K562 (cell line): ENCODE results near the gene GNAL.

Experiments
- FOXM1 ChIP-seq, 2 experiments: fragments of 450-650 bp in 1 of 2; sonication (generic) in 1 of 2; formaldehyde crosslinking in 1 of 2; IDR thresholded peaks; 2 replicates each; pipeline versions ENCODE4 v1.6.1 to v1.9.0; 2017 to 2022; ENCODE audit warnings: low read depth in 2 of 2, mild to moderate bottlenecking in 2 of 2, missing genetic modification reagents in 1 of 2, moderate library complexity in 1 of 2
- MCM2 ChIP-seq: fragments of 450-650 bp; IDR thresholded peaks from 2 replicates; pipeline ENCODE4 v1.6.1; 2017; ENCODE audit warnings: low read depth, mild to moderate bottlenecking
- NRF1 ChIP-seq, 2 experiments: fragments of 450-650 bp; IDR thresholded peaks in 1 of 2; conservative IDR thresholded peaks in 1 of 2; 2 replicates each; pipeline ENCODE4 v1.6.1; 2014; ENCODE audit warnings: mild to moderate bottlenecking in 2 of 2
- POLR2AphosphoS5 ChIP-seq: IDR thresholded peaks from 2 replicates; pipeline ENCODE4 v1.6.1; 2011; ENCODE audit warnings: mild to moderate bottlenecking, low read depth, low read length, moderate library complexity; ENCODE audit not compliant: control insufficient read depth, insufficient read depth
- SIN3B ChIP-seq: fragments of 450-650 bp; IDR thresholded peaks from 2 replicates; pipeline ENCODE4 v1.6.1; 2017; ENCODE audit warnings: low read depth, mild to moderate bottlenecking, moderate library complexity
- ZNF212 ChIP-seq: fragments of 450-650 bp; formaldehyde crosslinking; IDR thresholded peaks from 2 replicates; pipeline ENCODE4 v1.4.0; 2020; ENCODE audit warnings: mild to moderate bottlenecking
- ZNF431 ChIP-seq: sonication (generic); formaldehyde crosslinking; IDR thresholded peaks from 2 replicates; pipeline ENCODE4 v1.8.0; 2022; ENCODE audit warnings: mild to moderate bottlenecking, missing genetic modification reagents
- TF ChIP-seq, protein P1 (sequence below), 3 experiments: IDR thresholded peaks in 2 of 3; conservative IDR thresholded peaks in 1 of 3; 2 replicates each; pipeline ENCODE4 v1.5.1; 2011 to 2012; ENCODE audit warnings: low read length in 3 of 3, mild to moderate bottlenecking in 3 of 3, control low read depth in 2 of 3, improper control_type of control experiment in 1 of 3, inconsistent platforms in 1 of 3, low read depth in 1 of 3, mixed read lengths in 1 of 3, moderate library complexity in 1 of 3; ENCODE audit not compliant: insufficient read depth in 2 of 3
- TF ChIP-seq, protein P2 (sequence below), 2 experiments: fragments of 450-650 bp in 1 of 2; sonication (generic) in 1 of 2; formaldehyde crosslinking in 1 of 2; IDR thresholded peaks; 2 replicates each; pipeline versions ENCODE4 v1.7.1 to v1.9.0; 2016 to 2022; ENCODE audit warnings: inconsistent platforms in 1 of 2, mild to moderate bottlenecking in 1 of 2, missing genetic modification reagents in 1 of 2

DNA sequence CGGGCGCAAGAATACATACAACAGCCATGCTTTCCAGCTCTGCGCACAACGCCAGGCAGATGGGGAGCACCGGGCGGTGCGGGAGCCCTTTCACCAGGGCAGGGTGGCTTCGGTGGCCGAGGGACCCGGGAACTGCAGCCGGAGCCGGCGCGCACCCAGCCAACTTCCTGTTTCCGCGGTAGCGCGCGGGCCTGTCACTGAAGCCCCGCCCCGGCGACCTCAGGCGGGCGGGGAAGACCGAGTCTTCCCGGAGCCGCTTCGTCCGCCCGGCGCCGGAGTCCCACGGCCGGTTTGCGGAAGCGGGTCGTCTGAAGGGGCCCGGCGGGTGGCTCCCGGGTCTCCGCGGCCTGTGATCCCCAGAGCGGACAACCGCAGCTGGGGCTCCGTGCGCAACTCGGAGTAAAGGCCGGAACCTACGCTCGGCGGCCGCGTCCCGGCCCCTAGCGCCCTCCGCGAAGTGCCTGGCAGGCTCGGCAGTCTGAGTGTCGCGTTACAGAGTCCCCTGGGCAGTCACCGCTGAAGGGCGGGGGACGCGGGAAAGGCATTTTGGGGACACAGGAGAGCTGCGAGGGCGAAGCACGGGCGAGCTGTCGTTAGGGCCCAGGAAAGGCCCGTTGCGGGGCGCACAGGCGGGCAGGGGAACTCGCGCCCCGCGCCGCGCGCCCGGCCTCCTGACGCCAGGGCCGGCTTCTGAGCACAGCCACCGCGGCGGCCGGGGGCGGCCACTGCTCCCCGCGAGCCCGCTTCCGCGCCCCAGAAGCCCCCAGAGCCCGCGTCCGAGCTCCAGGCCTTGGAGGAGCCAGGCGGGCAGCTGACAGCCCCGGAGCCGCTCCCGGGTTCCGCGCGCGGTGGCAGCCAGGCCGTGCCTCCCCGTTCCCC lies 219.4 kb downstream of the GNAL start, which contains the start of gene MPPE1:
- TF ChIP-seq, protein P1, sequence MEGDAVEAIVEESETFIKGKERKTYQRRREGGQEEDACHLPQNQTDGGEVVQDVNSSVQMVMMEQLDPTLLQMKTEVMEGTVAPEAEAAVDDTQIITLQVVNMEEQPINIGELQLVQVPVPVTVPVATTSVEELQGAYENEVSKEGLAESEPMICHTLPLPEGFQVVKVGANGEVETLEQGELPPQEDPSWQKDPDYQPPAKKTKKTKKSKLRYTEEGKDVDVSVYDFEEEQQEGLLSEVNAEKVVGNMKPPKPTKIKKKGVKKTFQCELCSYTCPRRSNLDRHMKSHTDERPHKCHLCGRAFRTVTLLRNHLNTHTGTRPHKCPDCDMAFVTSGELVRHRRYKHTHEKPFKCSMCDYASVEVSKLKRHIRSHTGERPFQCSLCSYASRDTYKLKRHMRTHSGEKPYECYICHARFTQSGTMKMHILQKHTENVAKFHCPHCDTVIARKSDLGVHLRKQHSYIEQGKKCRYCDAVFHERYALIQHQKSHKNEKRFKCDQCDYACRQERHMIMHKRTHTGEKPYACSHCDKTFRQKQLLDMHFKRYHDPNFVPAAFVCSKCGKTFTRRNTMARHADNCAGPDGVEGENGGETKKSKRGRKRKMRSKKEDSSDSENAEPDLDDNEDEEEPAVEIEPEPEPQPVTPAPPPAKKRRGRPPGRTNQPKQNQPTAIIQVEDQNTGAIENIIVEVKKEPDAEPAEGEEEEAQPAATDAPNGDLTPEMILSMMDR (IDR thresholded peaks at IDR 0.05 in 2 of 3, conservative IDR thresholded peaks at IDR 0.05 in 1 of 3; ENCODE audit: insufficient read depth in 2 of 3, low read depth in 1 of 3, low read length in 3 of 3), result no peak
- TF ChIP-seq, protein P2, sequence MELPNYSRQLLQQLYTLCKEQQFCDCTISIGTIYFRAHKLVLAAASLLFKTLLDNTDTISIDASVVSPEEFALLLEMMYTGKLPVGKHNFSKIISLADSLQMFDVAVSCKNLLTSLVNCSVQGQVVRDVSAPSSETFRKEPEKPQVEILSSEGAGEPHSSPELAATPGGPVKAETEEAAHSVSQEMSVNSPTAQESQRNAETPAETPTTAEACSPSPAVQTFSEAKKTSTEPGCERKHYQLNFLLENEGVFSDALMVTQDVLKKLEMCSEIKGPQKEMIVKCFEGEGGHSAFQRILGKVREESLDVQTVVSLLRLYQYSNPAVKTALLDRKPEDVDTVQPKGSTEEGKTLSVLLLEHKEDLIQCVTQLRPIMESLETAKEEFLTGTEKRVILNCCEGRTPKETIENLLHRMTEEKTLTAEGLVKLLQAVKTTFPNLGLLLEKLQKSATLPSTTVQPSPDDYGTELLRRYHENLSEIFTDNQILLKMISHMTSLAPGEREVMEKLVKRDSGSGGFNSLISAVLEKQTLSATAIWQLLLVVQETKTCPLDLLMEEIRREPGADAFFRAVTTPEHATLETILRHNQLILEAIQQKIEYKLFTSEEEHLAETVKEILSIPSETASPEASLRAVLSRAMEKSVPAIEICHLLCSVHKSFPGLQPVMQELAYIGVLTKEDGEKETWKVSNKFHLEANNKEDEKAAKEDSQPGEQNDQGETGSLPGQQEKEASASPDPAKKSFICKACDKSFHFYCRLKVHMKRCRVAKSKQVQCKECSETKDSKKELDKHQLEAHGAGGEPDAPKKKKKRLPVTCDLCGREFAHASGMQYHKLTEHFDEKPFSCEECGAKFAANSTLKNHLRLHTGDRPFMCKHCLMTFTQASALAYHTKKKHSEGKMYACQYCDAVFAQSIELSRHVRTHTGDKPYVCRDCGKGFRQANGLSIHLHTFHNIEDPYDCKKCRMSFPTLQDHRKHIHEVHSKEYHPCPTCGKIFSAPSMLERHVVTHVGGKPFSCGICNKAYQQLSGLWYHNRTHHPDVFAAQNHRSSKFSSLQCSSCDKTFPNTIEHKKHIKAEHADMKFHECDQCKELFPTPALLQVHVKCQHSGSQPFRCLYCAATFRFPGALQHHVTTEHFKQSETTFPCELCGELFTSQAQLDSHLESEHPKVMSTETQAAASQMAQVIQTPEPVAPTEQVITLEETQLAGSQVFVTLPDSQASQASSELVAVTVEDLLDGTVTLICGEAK (IDR thresholded peaks at IDR 0.05), result peak; percentile 82
- TF ChIP-seq, protein P2 (CRISPR knock-in tag; IDR thresholded peaks at IDR 0.05), result no peak
- TF ChIP-seq ZNF212 (no peak), ZNF431 (CRISPR knock-in tag) (no peak), NRF1 (conservative IDR thresholded peaks at IDR 0.05 in 1 of 2, IDR thresholded peaks at IDR 0.05 in 1 of 2) (peak; percentile 78 to 79), FOXM1 (IDR thresholded peaks at IDR 0.05; ENCODE audit: low read depth) (no peak), FOXM1 (CRISPR knock-in tag; IDR thresholded peaks at IDR 0.05; ENCODE audit: low read depth) (no peak), SIN3B (0 out of 2 replicates have a peak, but pooled peaks have one; percentile 36), POLR2AphosphoS5 (peak; percentile 82), MCM2 (no peak)
